Nephron progenitor cell (in vitro differentiated cells): ENCODE data around the gene MCCD1.

Experiments used
- DNase-seq: peaks from one replicate; pipeline ENCODE4 v3.0.0; 2021
- H3K27ac Mint-ChIP-seq: 2 replicates; pipeline ENCODE4 v1.8.0; 2021; ENCODE audit warnings: mild to moderate bottlenecking, moderate library complexity, mixed read lengths
- H3K27me3 Mint-ChIP-seq: 2 replicates; pipeline ENCODE4 v1.8.0; 2021; ENCODE audit warnings: mild to moderate bottlenecking, low read depth, mixed read lengths; ENCODE audit not compliant: poor library complexity
- H3K36me3 Mint-ChIP-seq: 2 replicates; pipeline ENCODE4 v1.8.0; 2021; ENCODE audit warnings: low read depth, mixed read lengths
- H3K4me1 Mint-ChIP-seq: 2 replicates; pipeline ENCODE4 v1.8.0; 2021; ENCODE audit warnings: mixed read lengths
- H3K4me3 Mint-ChIP-seq: 2 replicates; pipeline ENCODE4 v1.8.0; 2021; ENCODE audit warnings: mild to moderate bottlenecking, moderate library complexity, mixed read lengths
- H3K9me3 Mint-ChIP-seq: 2 replicates; pipeline ENCODE4 v1.8.0; 2021; ENCODE audit warnings: mild to moderate bottlenecking, moderate library complexity, mixed read lengths
- CTCF ChIP-seq: fragments of 200-600 bp; sonication (generic); IDR thresholded peaks from 2 replicates; pipeline ENCODE4 v1.5.0; 2021; ENCODE audit warnings: antibody characterized with exemption

MCCD1 gene

GRCh38 chr6:31575335-31575901 lies 46.7 kb downstream of the MCCD1 start, which contains the start of gene TNF:
TSS of gene TNF (plus strand) at chr6:31575565. CDS start at chr6:31575742, 177 bp downstream.
- Mint-ChIP-seq H3K27me3 (peaks cover 45% of the 10 kb centered on the region), H3K27ac (no peak within 1 kb of the TSS), H3K36me3 (no peaks in the 10 kb centered on the region), H3K4me1 (peaks cover 39% of the 10 kb centered on the region), H3K9me3 (no peaks in the 10 kb centered on the region), H3K4me3 (no peak within 1 kb of the TSS)
- DNase-seq, result no peak
- TF ChIP-seq CTCF, result no peak

GRCh38 chr6:31575952-31576685 lies 47.4 kb downstream of the MCCD1 start:
- Mint-ChIP-seq H3K27ac (no peak overlapping the region), H3K4me1 (peaks cover 46% of the 10 kb centered on the region), H3K9me3 (no peaks in the 10 kb centered on the region), H3K27me3 (peaks cover 46% of the 10 kb centered on the region), H3K4me3 (no peak overlapping the region), H3K36me3 (no peaks in the 10 kb centered on the region)
- DNase-seq, result no peak
- no peak for TF ChIP-seq CTCF

- DNase-seq, result no peak
- Mint-ChIP-seq H3K4me1 (peaks cover 55% of the 10 kb centered on the region), H3K27ac (peak overlapping the region; percentile 93), H3K4me3 (no peak overlapping the region), H3K27me3 (peaks cover 48% of the 10 kb centered on the region), H3K9me3 (no peaks in the 10 kb centered on the region), H3K36me3 (no peaks in the 10 kb centered on the region)
- no peak for TF ChIP-seq CTCF
Measured at GRCh38 chr6:31576897-31577578, 48.3 kb downstream of the MCCD1 start.

GRCh38 chr6:31577579-31577966 lies 48.8 kb downstream of the MCCD1 start:
- no peak overlapping the region for H3K4me3 Mint-ChIP-seq
- TF ChIP-seq CTCF, result no peak
- H3K27ac Mint-ChIP-seq, result no peak overlapping the region
- no peak for DNase-seq
- H3K4me1 Mint-ChIP-seq, result peaks cover 60% of the 10 kb centered on the region
- no peaks in the 10 kb centered on the region for H3K36me3 Mint-ChIP-seq
- H3K27me3 Mint-ChIP-seq, result peaks cover 50% of the 10 kb centered on the region
- H3K9me3 Mint-ChIP-seq, result no peaks in the 10 kb centered on the region

- peaks cover 54% of the 10 kb centered on the region for H3K27me3 Mint-ChIP-seq
- no peak overlapping the region for H3K4me3 Mint-ChIP-seq
- H3K4me1 Mint-ChIP-seq, result peaks cover 60% of the 10 kb centered on the region
- no peaks in the 10 kb centered on the region for H3K9me3 Mint-ChIP-seq
- no peak for DNase-seq
- no peak for TF ChIP-seq CTCF
- peak overlapping the region; percentile 72 for H3K27ac Mint-ChIP-seq
- H3K36me3 Mint-ChIP-seq, result no peaks in the 10 kb centered on the region
Measured at GRCh38 chr6:31578184-31579118, 49.7 kb downstream of the MCCD1 start.
